A549 (cell line): ENCODE measurements around the gene KPNA3. TPM values are rescaled to one million over a fixed set of nuclear protein-coding genes. Genes with fewer than 3 reads are reported as not detected.

Source experiments
- ATAC-seq, 2 experiments: fragments of 200-7000 bp in 1 of 2; fragments of >200 bp in 1 of 2; cut with Nextera tagmentation in 1 of 2; cut with Tn5 transposase in 1 of 2; 3 replicates each; pipeline versions ENCODE4 v1.8.0 to v1.9.1; 2018 to 2020; ENCODE audit warnings: mild to moderate bottlenecking in 1 of 2, moderate library complexity in 1 of 2
- CTCF ChIA-PET: fragments of 300-600 bp; sonication (Branson Sonifier 250); formaldehyde crosslinking; extraction: SDS; loops from one replicate; lab custom pipeline; 2021; ENCODE audit warnings: antibody characterized with exemption, inconsistent platforms; lab: Yijun Ruan, JAX
- POLR2A ChIA-PET: fragments of 350-600 bp; formaldehyde crosslinking; extraction: SDS; loops from one replicate; lab custom pipeline; 2021; ENCODE audit warnings: antibody characterized with exemption, inconsistent platforms; lab: Yijun Ruan, JAX
- DNase-seq, 2 experiments: peaks; one replicate each; pipeline versions ENCODE4 v3.0.0 to v3.0.0-alpha.2; 2011 to 2016; ENCODE audit warnings: low read depth in 1 of 2, low spot score in 1 of 2
- FAIRE-seq: peaks from 2 replicates; lab custom pipeline; 2011; peaks lifted over from hg19 to GRCh38; lab: Jason Lieb, UNC
- H3K27ac ChIP-seq, 2 experiments: fragments of >200 bp; sonication (Bioruptor Twin); formaldehyde crosslinking; 3 replicates each; pipeline ENCODE4 v1.5.1; 2016 to 2017
- H3K4me1 ChIP-seq: fragments of >200 bp; sonication (Bioruptor Twin); formaldehyde crosslinking; 3 replicates; pipeline ENCODE4 v1.6.1; 2016
- H3K4me2 ChIP-seq: fragments of >200 bp; sonication (Bioruptor Twin); formaldehyde crosslinking; 3 replicates; pipeline ENCODE4 v1.6.1; 2016
- H3K4me3 ChIP-seq: fragments of >200 bp; sonication (Bioruptor Twin); formaldehyde crosslinking; 3 replicates; pipeline ENCODE4 v1.5.1; 2016
- H3K9me3 ChIP-seq: fragments of >200 bp; sonication (Bioruptor Twin); formaldehyde crosslinking; 3 replicates; pipeline ENCODE4 v1.6.1; 2016
- BHLHE40 ChIP-seq: IDR thresholded peaks from 2 replicates; pipeline ENCODE4 v1.6.1; 2012; ENCODE audit warnings: low read depth, low read length, inconsistent platforms
- CBX8 ChIP-seq: fragments of 200-600 bp; sonication (generic); IDR thresholded peaks from 2 replicates; pipeline ENCODE4 v1.6.1; 2016
- CEBPB ChIP-seq, 2 experiments: fragments of >200 bp in 1 of 2; sonication (Bioruptor Twin) in 1 of 2; formaldehyde crosslinking in 1 of 2; IDR thresholded peaks; 2 replicates each; pipeline ENCODE4 v1.6.1; 2012 to 2016
- CHD2 ChIP-seq: fragments of 150-350 bp; IDR thresholded peaks from 2 replicates; pipeline ENCODE4 v1.6.1; 2014; ENCODE audit warnings: low read length; ENCODE audit not compliant: partially characterized antibody
- CHD4 ChIP-seq: fragments of 200-600 bp; sonication (generic); IDR thresholded peaks from 2 replicates; pipeline ENCODE4 v1.6.1; 2016; ENCODE audit warnings: antibody characterized with exemption, mild to moderate bottlenecking, borderline replicate concordance
- EHMT2 ChIP-seq: fragments of 200-600 bp; sonication (generic); IDR thresholded peaks from 2 replicates; pipeline ENCODE4 v1.6.1; 2016; ENCODE audit warnings: antibody characterized with exemption, low read depth, mild to moderate bottlenecking, moderate library complexity
- HEYL ChIP-seq: fragments of 250-450 bp; sonication (Bioruptor Pico); IDR thresholded peaks from 2 replicates; pipeline ENCODE4 v1.8.0; 2021; ENCODE audit warnings: mild to moderate bottlenecking, moderate library complexity
- NPAS2 ChIP-seq: fragments of 250-450 bp; sonication (Bioruptor Pico); IDR thresholded peaks from 2 replicates; pipeline ENCODE4 v1.8.0; 2022; ENCODE audit warnings: mild to moderate bottlenecking, moderate library complexity, borderline replicate concordance
- PHF8 ChIP-seq: fragments of 200-600 bp; sonication (generic); IDR thresholded peaks from 2 replicates; pipeline ENCODE4 v1.6.1; 2016; ENCODE audit warnings: low read depth, mild to moderate bottlenecking, antibody characterized with exemption, moderate library complexity, borderline replicate concordance
- POLR2A ChIP-seq: IDR thresholded peaks from 2 replicates; pipeline ENCODE4 v1.6.1; 2012; ENCODE audit warnings: mild to moderate bottlenecking, low read length
- RAD21 ChIP-seq, 2 experiments: fragments of >200 bp in 1 of 2; sonication (Bioruptor Twin) in 1 of 2; formaldehyde crosslinking in 1 of 2; IDR thresholded peaks in 1 of 2; conservative IDR thresholded peaks in 1 of 2; 2 replicates in 1 of 2; 3 replicates in 1 of 2; pipeline ENCODE4 v1.6.1; 2012 to 2018; ENCODE audit warnings: inconsistent platforms in 1 of 2
- RARB ChIP-seq: fragments of 250-450 bp; sonication (Bioruptor Pico); IDR thresholded peaks from 2 replicates; pipeline ENCODE4 v1.8.0; 2021; ENCODE audit warnings: mild to moderate bottlenecking, moderate library complexity
- SMC3 ChIP-seq: fragments of >200 bp; sonication (Bioruptor Twin); formaldehyde crosslinking; IDR thresholded peaks from 3 replicates; pipeline ENCODE4 v1.6.1; 2018; ENCODE audit warnings: inconsistent platforms
- SREBF2 ChIP-seq: fragments of 450-650 bp; IDR thresholded peaks from 2 replicates; pipeline ENCODE4 v1.6.1; 2014; ENCODE audit warnings: mild to moderate bottlenecking, moderate library complexity
- ZFP36 ChIP-seq: fragments of 450-650 bp; IDR thresholded peaks from 2 replicates; pipeline ENCODE4 v1.6.1; 2014; ENCODE audit warnings: borderline replicate concordance; ENCODE audit not compliant: partially characterized antibody
- WGBS: methylation state at CpG from one replicate; pipeline ENCODE4 v1.1.6; 2017; ENCODE audit errors: missing lambda C conversion rate; 5-methylcytosine and 5-hydroxymethylcytosine counted together
- polyA minus RNA-seq: library from RNA; depleted of rRNA, polyadenylated mRNA; stranded (reverse); fragments of >200 nt; gene quantifications from 2 replicates; pipeline ENCODE4 v1.2.3, GENCODE V29; 2011; rRNA and poly(A)+ RNA removed
- polyA plus RNA-seq, 4 experiments: library from polyadenylated mRNA; depleted of rRNA in 3 of 4; stranded (reverse); fragments of >200 nt; fragmentation: RNase III in 1 of 4; extraction: RNeasy Plus Mini Kit Qiagen cat#74134 plus additional on column Dnase treatment in 1 of 4; gene quantifications; 2 replicates in 3 of 4; 3 replicates in 1 of 4; pipeline ENCODE4 v1.2.3, GENCODE V29; 2011 to 2017
- TF ChIP-seq, protein P1 (sequence below): fragments of 200-600 bp; sonication (generic); IDR thresholded peaks from 2 replicates; pipeline ENCODE4 v1.6.1; 2016; ENCODE audit warnings: antibody characterized with exemption, mild to moderate bottlenecking, moderate library complexity
- TF ChIP-seq, protein P2 (sequence below): fragments of >200 bp; sonication (Bioruptor Twin); formaldehyde crosslinking; IDR thresholded peaks from 3 replicates; pipeline ENCODE4 v1.5.1; 2016
- TF ChIP-seq, protein P3 (sequence below): IDR thresholded peaks from 2 replicates; pipeline ENCODE4 v1.6.1; 2012
- TF ChIP-seq, protein P4 (sequence below): IDR thresholded peaks from 2 replicates; pipeline ENCODE4 v1.6.1; 2012
- TF ChIP-seq, protein P5 (sequence below): fragments of >200 bp; sonication (Bioruptor Twin); formaldehyde crosslinking; IDR thresholded peaks from 3 replicates; pipeline ENCODE4 v1.6.1; 2016
- TF ChIP-seq, protein P6 (sequence below): IDR thresholded peaks from 2 replicates; pipeline ENCODE4 v1.6.1; 2012; ENCODE audit warnings: low read depth, borderline replicate concordance
- TF ChIP-seq, protein P7 (sequence below): fragments of 450-650 bp; IDR thresholded peaks from 2 replicates; pipeline ENCODE4 v1.6.1; 2014; ENCODE audit warnings: antibody characterized with exemption
- TF ChIP-seq, protein P8 (sequence below): fragments of 250-450 bp; sonication (Bioruptor Pico); IDR thresholded peaks from 2 replicates; pipeline ENCODE4 v1.5.0; 2021; ENCODE audit warnings: mild to moderate bottlenecking, moderate library complexity, borderline replicate concordance

The KPNA3 gene, protein sequence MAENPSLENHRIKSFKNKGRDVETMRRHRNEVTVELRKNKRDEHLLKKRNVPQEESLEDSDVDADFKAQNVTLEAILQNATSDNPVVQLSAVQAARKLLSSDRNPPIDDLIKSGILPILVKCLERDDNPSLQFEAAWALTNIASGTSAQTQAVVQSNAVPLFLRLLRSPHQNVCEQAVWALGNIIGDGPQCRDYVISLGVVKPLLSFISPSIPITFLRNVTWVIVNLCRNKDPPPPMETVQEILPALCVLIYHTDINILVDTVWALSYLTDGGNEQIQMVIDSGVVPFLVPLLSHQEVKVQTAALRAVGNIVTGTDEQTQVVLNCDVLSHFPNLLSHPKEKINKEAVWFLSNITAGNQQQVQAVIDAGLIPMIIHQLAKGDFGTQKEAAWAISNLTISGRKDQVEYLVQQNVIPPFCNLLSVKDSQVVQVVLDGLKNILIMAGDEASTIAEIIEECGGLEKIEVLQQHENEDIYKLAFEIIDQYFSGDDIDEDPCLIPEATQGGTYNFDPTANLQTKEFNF
- 28.5 and 31.4 TPM in 2 replicates for polyA plus RNA-seq (2011; rRNA removed)
- polyA plus RNA-seq (2012; cell fraction: cytosol; rRNA removed): 11.3 and 12.0 TPM in 2 replicates
- 5.1 and 6.9 TPM in 2 replicates for polyA plus RNA-seq (2012; cell fraction: nucleus; rRNA removed)
- 29.3 to 30.4 TPM (median 30.1 TPM) in 3 replicates for polyA plus RNA-seq (2017; fragmentation: RNase III; extraction: RNeasy Plus Mini Kit Qiagen cat#74134 plus additional on column Dnase treatment)
- 27.1 and 28.2 TPM in 2 replicates for polyA minus RNA-seq

DNA sequence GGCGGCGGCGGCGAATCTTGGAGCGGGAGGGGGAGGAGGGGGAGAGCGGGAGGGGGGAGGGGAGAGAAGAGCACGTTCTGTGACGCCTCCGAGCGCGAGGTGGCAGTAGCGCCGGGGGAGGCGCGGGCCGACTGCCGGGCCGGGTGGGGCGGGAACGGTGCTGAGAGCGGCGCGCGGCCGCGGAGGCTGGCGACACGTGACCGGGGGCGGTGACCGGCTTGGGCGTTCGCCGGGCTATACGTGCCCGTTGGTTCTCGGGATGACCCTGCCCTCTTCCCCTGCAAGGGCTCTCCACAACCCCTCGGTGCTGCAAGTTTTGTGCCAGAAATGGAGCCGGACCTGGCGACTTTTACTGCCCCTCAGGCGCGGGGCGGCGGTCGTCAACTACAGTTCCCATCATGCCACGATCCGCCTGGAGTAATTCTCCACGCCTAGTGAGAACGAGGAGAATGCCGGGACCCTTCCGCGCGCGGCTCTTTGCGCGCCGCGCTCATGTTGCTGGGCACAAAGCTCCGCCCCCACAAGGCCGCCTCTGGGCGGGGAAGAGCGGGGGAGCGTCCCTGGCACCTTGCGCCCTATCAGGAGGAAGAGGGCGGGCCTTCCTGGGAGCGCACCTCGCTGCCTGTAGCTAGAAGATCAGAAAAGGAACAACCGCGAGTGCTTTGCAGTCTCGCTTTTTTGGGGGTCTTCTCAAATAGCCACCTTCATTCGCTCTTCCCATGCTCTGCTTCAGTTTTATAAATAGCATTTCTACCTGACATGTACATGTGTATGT is at the start of gene KPNA3:
Gene KPNA3, minus strand, starts transcription at position 133 of the 775 bp plus-strand sequence. CDS start 176 bp downstream, outside the sequence.
- WGBS: 0% methylated on average over 4 of the region's 71 CpGs
- ATAC-seq (peak; percentile 91 to 98), FAIRE-seq (no peak), DNase-seq (peak; percentile 73 to 93)
- H3K9me3 ChIP-seq: no peaks in the 10 kb centered on the region
- ChIA-PET POLR2A (interaction anchor here (0.6 to 1.5 kb wide), 21 partner anchors 8 to 332 kb away, joined by 3 to 13 read pairs (median 3); partner anchors contain the start of genes EBPL, SPRYD7 and TRIM13), CTCF (interaction anchor here (1.0 to 1.7 kb wide), 6 partner anchors 42 to 204 kb away, joined by 3 to 8 read pairs (median 4); partner anchors contain the start of genes SPRYD7 and TRIM13)
- H3K27ac ChIP-seq: peak within 1 kb of the TSS; percentile 97 to 99
- H3K4me2 ChIP-seq: peak within 1 kb of the TSS; percentile 98
- peaks cover 30% of the 10 kb centered on the region for H3K4me1 ChIP-seq
- peak within 1 kb of the TSS; percentile 98 for H3K4me3 ChIP-seq
- TF ChIP-seq SREBF2 (no peak), CBX8 (no peak), POLR2A (peak; percentile 71), BHLHE40 (peak; percentile 45; the same call in 1 of the 2 replicates), EHMT2 (no peak), CHD2 (no peak), RAD21 (conservative IDR thresholded peaks at IDR 0.05 in 1 of 2, IDR thresholded peaks at IDR 0.05 in 1 of 2) (peak in 1 of 2 experiments; percentile 53; a peak in 3 of 5 replicates), ZFP36 (no peak), CEBPB (IDR thresholded peaks at IDR 0.05) (no peak), HEYL (no peak), CHD4 (no peak), PHF8 (peak; percentile 63), NPAS2 (peak; percentile 73), RARB (CRISPR knock-in tag) (no peak), SMC3 (peak; percentile 45)
- TF ChIP-seq, protein P1, sequence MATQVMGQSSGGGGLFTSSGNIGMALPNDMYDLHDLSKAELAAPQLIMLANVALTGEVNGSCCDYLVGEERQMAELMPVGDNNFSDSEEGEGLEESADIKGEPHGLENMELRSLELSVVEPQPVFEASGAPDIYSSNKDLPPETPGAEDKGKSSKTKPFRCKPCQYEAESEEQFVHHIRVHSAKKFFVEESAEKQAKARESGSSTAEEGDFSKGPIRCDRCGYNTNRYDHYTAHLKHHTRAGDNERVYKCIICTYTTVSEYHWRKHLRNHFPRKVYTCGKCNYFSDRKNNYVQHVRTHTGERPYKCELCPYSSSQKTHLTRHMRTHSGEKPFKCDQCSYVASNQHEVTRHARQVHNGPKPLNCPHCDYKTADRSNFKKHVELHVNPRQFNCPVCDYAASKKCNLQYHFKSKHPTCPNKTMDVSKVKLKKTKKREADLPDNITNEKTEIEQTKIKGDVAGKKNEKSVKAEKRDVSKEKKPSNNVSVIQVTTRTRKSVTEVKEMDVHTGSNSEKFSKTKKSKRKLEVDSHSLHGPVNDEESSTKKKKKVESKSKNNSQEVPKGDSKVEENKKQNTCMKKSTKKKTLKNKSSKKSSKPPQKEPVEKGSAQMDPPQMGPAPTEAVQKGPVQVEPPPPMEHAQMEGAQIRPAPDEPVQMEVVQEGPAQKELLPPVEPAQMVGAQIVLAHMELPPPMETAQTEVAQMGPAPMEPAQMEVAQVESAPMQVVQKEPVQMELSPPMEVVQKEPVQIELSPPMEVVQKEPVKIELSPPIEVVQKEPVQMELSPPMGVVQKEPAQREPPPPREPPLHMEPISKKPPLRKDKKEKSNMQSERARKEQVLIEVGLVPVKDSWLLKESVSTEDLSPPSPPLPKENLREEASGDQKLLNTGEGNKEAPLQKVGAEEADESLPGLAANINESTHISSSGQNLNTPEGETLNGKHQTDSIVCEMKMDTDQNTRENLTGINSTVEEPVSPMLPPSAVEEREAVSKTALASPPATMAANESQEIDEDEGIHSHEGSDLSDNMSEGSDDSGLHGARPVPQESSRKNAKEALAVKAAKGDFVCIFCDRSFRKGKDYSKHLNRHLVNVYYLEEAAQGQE: 0 out of 2 replicates have a peak, but pooled peaks have one; percentile 29
- TF ChIP-seq, protein P2, sequence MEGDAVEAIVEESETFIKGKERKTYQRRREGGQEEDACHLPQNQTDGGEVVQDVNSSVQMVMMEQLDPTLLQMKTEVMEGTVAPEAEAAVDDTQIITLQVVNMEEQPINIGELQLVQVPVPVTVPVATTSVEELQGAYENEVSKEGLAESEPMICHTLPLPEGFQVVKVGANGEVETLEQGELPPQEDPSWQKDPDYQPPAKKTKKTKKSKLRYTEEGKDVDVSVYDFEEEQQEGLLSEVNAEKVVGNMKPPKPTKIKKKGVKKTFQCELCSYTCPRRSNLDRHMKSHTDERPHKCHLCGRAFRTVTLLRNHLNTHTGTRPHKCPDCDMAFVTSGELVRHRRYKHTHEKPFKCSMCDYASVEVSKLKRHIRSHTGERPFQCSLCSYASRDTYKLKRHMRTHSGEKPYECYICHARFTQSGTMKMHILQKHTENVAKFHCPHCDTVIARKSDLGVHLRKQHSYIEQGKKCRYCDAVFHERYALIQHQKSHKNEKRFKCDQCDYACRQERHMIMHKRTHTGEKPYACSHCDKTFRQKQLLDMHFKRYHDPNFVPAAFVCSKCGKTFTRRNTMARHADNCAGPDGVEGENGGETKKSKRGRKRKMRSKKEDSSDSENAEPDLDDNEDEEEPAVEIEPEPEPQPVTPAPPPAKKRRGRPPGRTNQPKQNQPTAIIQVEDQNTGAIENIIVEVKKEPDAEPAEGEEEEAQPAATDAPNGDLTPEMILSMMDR: peak; percentile 29; the same call in 1 of the 3 replicates
- TF ChIP-seq, protein P3, sequence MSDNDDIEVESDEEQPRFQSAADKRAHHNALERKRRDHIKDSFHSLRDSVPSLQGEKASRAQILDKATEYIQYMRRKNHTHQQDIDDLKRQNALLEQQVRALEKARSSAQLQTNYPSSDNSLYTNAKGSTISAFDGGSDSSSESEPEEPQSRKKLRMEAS: peak; percentile 65
- TF ChIP-seq, protein P4, sequence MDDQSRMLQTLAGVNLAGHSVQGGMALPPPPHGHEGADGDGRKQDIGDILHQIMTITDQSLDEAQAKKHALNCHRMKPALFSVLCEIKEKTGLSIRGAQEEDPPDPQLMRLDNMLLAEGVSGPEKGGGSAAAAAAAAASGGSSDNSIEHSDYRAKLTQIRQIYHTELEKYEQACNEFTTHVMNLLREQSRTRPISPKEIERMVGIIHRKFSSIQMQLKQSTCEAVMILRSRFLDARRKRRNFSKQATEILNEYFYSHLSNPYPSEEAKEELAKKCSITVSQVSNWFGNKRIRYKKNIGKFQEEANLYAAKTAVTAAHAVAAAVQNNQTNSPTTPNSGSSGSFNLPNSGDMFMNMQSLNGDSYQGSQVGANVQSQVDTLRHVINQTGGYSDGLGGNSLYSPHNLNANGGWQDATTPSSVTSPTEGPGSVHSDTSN: no peak
- TF ChIP-seq, protein P5, sequence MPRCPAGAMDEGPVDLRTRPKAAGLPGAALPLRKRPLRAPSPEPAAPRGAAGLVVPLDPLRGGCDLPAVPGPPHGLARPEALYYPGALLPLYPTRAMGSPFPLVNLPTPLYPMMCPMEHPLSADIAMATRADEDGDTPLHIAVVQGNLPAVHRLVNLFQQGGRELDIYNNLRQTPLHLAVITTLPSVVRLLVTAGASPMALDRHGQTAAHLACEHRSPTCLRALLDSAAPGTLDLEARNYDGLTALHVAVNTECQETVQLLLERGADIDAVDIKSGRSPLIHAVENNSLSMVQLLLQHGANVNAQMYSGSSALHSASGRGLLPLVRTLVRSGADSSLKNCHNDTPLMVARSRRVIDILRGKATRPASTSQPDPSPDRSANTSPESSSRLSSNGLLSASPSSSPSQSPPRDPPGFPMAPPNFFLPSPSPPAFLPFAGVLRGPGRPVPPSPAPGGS: no peak; the same call in 2 of the 3 replicates
- TF ChIP-seq, protein P6, sequence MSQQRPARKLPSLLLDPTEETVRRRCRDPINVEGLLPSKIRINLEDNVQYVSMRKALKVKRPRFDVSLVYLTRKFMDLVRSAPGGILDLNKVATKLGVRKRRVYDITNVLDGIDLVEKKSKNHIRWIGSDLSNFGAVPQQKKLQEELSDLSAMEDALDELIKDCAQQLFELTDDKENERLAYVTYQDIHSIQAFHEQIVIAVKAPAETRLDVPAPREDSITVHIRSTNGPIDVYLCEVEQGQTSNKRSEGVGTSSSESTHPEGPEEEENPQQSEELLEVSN: no peak; the same call in 1 of the 2 replicates
- TF ChIP-seq, protein P7, sequence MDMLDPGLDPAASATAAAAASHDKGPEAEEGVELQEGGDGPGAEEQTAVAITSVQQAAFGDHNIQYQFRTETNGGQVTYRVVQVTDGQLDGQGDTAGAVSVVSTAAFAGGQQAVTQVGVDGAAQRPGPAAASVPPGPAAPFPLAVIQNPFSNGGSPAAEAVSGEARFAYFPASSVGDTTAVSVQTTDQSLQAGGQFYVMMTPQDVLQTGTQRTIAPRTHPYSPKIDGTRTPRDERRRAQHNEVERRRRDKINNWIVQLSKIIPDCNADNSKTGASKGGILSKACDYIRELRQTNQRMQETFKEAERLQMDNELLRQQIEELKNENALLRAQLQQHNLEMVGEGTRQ: peak; percentile 81
- TF ChIP-seq, protein P8, sequence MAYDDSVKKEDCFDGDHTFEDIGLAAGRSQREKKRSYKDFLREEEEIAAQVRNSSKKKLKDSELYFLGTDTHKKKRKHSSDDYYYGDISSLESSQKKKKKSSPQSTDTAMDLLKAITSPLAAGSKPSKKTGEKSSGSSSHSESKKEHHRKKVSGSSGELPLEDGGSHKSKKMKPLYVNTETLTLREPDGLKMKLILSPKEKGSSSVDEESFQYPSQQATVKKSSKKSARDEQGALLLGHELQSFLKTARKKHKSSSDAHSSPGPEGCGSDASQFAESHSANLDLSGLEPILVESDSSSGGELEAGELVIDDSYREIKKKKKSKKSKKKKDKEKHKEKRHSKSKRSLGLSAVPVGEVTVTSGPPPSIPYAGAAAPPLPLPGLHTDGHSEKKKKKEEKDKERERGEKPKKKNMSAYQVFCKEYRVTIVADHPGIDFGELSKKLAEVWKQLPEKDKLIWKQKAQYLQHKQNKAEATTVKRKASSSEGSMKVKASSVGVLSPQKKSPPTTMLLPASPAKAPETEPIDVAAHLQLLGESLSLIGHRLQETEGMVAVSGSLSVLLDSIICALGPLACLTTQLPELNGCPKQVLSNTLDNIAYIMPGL (CRISPR knock-in tag): no peak
